Ureter (tissue), 1 donor: ENCODE results near the gene CYP1A2. TPM values are rescaled to one million over a fixed set of nuclear protein-coding genes. Genes with fewer than 3 reads are reported as not detected.
"Not testable (repeated sequence)": the region's sequence is repeated elsewhere in the genome, so short reads cannot be mapped to it uniquely, and the experiment has no call there.

Experiments
- DNase-seq: peaks from one replicate; pipeline ENCODE4 v3.0.0-alpha.2; 2020; ENCODE audit warnings: low spot score
- total RNA-seq: library from RNA; stranded (reverse); gene quantifications from one replicate; pipeline ENCODE4 v1.2.4, GENCODE V29; 2023
- donor health status: DM: yes; HTN: yes; CAD: no.

Gene CYP1A2
- total RNA-seq, result not detected

DNA sequence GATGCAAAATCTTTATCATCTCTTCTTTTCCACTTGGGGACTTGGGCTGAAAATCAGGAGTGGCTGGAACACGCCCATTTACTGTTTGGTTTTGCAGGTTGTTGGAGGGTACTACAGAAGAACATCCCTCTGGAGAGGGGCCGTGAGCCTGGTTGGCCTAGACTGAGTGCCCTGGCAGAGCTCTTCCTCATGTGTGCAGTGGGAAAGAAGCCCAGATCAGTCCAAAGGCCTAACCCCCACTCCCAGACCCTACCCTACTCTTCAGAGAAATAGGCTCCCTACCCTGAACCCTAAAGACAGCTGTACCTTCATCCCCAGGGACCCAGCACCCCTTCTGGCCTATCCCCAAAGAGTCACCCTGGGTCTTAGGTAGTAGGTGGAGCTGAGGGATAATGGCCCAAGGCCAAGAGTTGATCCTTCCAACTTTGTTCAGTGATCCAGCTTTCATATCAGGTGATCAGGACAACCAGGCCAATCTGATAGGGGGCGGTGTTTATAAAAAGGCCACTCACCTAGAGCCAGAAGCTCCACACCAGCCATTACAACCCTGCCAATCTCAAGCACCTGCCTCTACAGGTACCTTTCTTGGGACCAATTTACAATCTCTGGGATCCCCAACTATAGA is at the start of gene CYP1A2:
CYP1A2 (plus strand) TSS at position 524 of the 625 bp plus-strand sequence. CDS start 894 bp downstream, outside the sequence.
- no peak for DNase-seq

DNA sequence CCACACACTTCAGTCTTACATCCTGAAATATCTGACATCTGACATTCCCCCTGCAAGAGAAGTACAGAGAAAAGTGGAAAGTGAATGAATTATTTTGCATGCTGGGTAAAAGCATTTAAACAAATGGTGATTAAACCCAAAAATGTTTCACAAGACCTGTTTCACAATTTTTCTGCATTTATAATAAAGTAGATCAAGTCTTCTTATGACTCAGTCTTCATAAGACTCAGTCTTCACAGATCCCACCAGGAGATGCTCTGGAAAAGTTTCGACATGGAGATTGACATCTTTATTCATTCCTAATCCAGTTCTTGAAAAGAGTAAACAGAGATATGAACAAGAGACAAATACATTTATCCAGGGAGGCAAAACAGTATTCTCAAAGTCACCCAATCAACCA is 39.6 kb upstream of the CYP1A2 start:
- DNase-seq, result no peak

- DNase-seq, result no peak
These were observed 38.8 kb upstream of the CYP1A2 start for GRCh38 chr15:74709892-74710291.

- DNase-seq, result no peak
These were observed 38.1 kb upstream of the CYP1A2 start for GRCh38 chr15:74710319-74711094.

DNA sequence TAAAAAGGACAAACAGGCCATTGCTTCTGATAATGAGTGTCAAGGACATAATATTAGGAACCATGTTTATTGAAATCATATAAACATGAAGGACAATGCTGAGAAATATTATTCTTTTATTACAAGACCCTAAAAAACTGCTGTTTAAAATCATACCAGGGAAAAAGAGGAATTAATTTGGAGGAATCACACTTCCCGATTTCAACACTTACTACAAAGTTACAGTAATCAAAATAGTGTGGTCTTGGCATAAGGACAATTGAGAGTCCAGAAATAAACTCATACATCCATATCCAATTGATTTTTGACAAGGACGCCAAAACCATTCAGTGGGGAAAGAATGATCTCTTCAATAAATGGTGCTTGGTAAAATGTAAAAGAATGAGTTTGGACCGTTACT is 36.3 kb upstream of the CYP1A2 start:
- no peak for DNase-seq

- no peak for DNase-seq
These were observed 32.0 kb upstream of the CYP1A2 start for GRCh38 chr15:74716651-74717050.

- DNase-seq, result no peak
These were observed 26.1 kb upstream of the CYP1A2 start for GRCh38 chr15:74722591-74722990.

- DNase-seq, result no peak
These were observed 25.5 kb upstream of the CYP1A2 start for GRCh38 chr15:74723187-74723586.

DNA sequence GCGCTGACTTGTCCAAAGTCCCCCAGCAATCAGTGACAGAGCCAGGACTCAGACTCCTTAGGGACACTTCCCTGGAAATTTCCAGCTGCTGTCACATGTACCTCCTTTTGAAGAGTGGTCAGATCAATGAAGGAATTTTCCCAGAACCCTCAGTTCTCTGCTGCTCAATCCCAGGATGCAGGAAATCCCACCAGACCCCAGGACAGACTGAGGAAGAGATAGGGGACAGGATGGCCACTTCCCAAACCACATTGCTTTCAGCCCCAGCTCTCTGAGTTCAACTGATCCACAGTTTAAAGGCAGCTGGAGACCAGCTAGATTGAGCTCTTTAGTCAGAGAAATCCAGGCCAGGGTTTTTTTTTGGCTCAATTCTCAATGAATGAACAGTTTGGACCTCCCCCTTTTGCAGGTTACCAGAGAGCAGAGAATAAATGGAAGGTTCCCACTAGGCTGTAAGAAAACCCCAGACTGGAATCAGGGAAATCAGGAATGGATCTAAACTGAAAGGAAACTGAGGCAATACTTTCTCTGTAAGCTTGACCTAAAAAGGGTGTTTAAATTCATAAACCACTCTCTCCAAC is 24.8 kb upstream of the CYP1A2 start:
- DNase-seq, result no peak

GRCh38 chr15:74724570-74725224 is 23.9 kb upstream of the CYP1A2 start:
- no peak for DNase-seq

DNA sequence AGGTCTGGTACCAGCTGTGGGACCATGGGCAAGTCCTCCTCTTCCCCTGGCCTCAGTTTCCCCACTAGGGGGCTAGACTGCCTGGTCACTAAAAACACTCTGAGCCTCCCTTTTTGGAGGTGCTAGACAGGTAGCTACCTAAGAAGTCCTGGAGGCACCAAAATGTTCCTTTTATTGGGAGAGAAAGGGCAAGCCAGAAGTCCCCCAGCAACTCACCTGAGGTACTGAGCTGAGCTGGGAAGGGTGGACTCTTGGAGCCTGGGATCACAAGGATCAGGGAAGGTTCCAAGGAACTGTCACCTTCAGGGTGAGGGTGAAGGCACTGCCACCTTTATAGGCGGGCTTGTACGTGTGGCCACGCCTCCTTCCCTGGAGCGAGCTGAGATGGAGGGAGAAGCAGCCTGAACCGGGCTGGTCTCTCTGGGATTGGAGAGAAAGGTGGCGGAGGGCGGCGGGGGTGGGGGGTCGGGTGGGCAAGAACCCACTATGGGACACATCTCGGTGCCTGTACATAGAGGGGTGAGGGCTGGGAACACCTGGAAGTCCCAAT is 23.3 kb upstream of the CYP1A2 start, which contains the start of gene CYP1A1:
CYP1A1 (minus strand) TSS at position 304 of the 550 bp plus-strand sequence. CDS start 2,431 bp downstream, outside the sequence.
- no peak for DNase-seq

GRCh38 chr15:74725845-74726773 is 22.5 kb upstream of the CYP1A2 start:
- DNase-seq, result no peak

- no peak for DNase-seq
These were observed 21.9 kb upstream of the CYP1A2 start for GRCh38 chr15:74726774-74727164.

- DNase-seq, result no peak
These were observed 20.9 kb upstream of the CYP1A2 start for GRCh38 chr15:74727727-74728126.

DNA sequence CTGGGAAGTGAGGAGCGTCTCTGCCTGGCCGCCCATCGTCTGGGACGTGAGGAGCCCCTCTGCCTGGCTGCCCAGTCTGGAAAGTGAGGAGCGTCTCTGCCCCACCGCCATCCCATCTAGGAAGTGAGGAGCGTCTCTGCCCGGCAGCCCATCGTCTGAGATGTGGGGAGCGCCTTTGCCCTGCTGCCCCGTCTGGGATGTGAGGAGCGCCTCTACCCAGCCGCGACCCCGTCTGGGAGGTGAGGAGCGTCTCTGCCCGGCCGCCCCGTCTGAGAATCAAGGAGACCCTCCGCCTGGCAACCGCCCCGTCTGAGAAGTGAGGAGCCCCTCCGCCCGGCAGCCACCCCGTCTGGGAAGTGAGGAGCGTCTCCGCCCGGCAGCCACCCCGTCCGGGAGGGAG is 19.9 kb upstream of the CYP1A2 start:
- DNase-seq, result not testable (repeated sequence)

GRCh38 chr15:74729372-74729771 is 19.3 kb upstream of the CYP1A2 start:
- not testable (repeated sequence) for DNase-seq

DNA sequence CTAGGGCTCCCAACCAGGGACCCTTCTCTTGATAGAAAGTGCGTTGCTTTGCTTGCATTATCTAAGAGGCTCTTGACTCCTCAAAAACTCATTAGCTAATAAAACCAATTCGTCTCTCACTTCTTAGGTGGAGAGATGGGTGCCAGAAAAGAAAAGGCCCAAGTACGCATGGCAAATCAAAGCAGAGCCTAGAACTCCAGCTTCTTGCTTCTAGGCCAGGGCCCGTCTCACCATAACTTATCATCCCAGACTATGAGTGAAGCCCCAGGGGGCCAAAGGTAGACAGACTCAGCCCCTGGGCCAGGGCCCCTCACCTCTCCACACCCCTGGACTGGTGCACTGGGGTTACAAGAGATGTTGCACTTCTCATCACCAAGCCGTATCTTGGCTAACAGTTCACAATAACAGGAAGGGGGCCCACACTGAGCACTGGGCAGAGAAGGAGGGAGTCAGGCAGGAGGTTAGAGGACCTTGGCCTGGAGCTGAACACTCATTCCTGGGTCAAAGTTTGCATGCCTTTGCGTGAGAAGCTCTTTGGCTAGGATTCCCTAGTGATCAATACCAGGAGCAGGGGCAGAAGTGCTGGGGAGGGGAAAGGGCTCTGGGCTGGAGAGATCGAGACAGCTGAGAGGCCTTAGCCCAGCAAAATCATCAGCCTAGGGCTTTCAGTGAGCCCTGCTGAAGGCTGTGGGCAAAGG is 17.9 kb upstream of the CYP1A2 start:
- no peak for DNase-seq

DNA sequence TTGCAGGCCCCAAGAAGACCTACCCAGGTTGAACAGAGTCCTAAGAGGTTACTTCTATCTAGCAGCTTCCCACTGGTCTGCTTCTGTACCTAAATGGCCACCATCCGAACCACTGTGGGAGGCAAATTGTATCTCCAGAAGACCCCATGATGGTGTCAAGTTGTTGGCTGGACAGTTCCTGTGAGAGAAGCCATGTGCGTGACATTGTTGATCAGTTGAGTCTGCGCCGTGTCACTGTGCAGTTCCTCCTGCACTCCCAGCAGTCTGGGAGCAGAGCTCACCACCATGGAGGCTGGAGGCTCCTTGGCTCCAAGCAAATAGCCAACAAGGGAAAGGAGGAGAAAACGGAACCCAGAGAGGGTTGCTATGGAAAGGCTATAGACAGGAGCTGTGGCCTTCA is 15.8 kb upstream of the CYP1A2 start:
- DNase-seq, result no peak

GRCh38 chr15:74733269-74733668 is 15.4 kb upstream of the CYP1A2 start:
- DNase-seq, result no peak

GRCh38 chr15:74735305-74735704 is 13.3 kb upstream of the CYP1A2 start:
- no peak for DNase-seq
